HCT116 (cell line): ENCODE measurements around the gene DCAF5. TPM values are rescaled to one million over a fixed set of nuclear protein-coding genes. Genes with fewer than 3 reads are reported as not detected.

ENCODE experiments used
- ATAC-seq: fragments of 200-7000 bp; cut with Tn5 transposase; 2 replicates; pipeline ENCODE4 v1.9.1; 2020; ENCODE audit warnings: mild to moderate bottlenecking, moderate library complexity
- BruUV-seq: library from RNA; stranded (reverse); fragments of 400-500 nt; replicated peaks from 2 replicates; lab custom pipeline; 2021; lab: Mats Ljungman, UMichigan
- CTCF ChIA-PET: fragments of 300-600 bp; sonication (Branson Sonifier 250); formaldehyde crosslinking; loops from one replicate; lab custom pipeline; 2021; ENCODE audit warnings: antibody characterized with exemption; lab: Charles Lee
- POLR2A ChIA-PET: fragments of 300-600, 350-600 bp; sonication (Branson Sonifier 250); formaldehyde crosslinking; loops from one replicate; lab custom pipeline; 2021; ENCODE audit warnings: antibody characterized with exemption; lab: Charles Lee
- RAD21 ChIA-PET, 2 experiments: fragments of 300-600 bp; sonication (Branson Sonifier 250); formaldehyde crosslinking; loops; one replicate each; lab custom pipeline; 2023; ENCODE audit warnings: low total read pairs in 2 of 2; ENCODE audit not compliant: uncharacterized antibody in 2 of 2, unreplicated experiment in 2 of 2, low non-redundant PET in 1 of 2; lab: Charles Lee
- DNase-seq: peaks from one replicate; pipeline ENCODE4 v3.0.0-alpha.2; 2010; ENCODE audit warnings: low read depth, low spot score
- H2AFZ ChIP-seq: fragments of 200-600 bp; shearing (Covaris generic), sonication (generic); 2 replicates; pipeline ENCODE4 v1.6.1; 2017; ENCODE audit warnings: low read depth, mixed run types, mixed read lengths, antibody characterized with exemption, low read length; ENCODE audit not compliant: poor library complexity, severe bottlenecking
- H3K27ac ChIP-seq: 2 replicates; pipeline ENCODE4 v1.5.1; 2012; ENCODE audit warnings: low read depth, low read length
- H3K27me3 ChIP-seq: fragments of 200-600 bp; sonication (generic); 2 replicates; pipeline ENCODE4 v1.6.1; 2016; ENCODE audit warnings: mixed run types, low read length, mixed read lengths; ENCODE audit not compliant: insufficient read depth
- H3K36me3 ChIP-seq, 2 experiments: fragments of 200-500 bp in 1 of 2; fragments of 200-600 bp in 1 of 2; sonication (Bioruptor generic) in 1 of 2; sonication (generic) in 1 of 2; 2 replicates each; pipeline versions ENCODE4 v1.5.1 to v1.6.1; 2014 to 2016; ENCODE audit warnings: low read length in 2 of 2, inconsistent platforms in 1 of 2, mixed read lengths in 1 of 2, mixed run types in 1 of 2; ENCODE audit not compliant: insufficient read depth in 2 of 2, control insufficient read depth in 1 of 2
- H3K4me1 ChIP-seq, 2 experiments: fragments of 200-600 bp in 1 of 2; sonication (generic) in 1 of 2; 2 replicates each; pipeline versions ENCODE4 v1.5.1 to v1.6.1; 2012 to 2017; ENCODE audit warnings: low read length in 2 of 2, inconsistent platforms in 1 of 2, mild to moderate bottlenecking in 1 of 2, mixed read lengths in 1 of 2, mixed run types in 1 of 2, moderate library complexity in 1 of 2; ENCODE audit not compliant: insufficient read depth in 2 of 2, control insufficient read depth in 1 of 2
- H3K4me2 ChIP-seq: fragments of 200-600 bp; sonication (generic); 2 replicates; pipeline ENCODE4 v1.6.1; 2017; ENCODE audit warnings: mixed run types, low read length, mixed read lengths
- H3K4me3 ChIP-seq, 2 experiments: fragments of 200-600 bp in 1 of 2; sonication (generic) in 1 of 2; replicated peaks in 1 of 2; 2 replicates each; pipeline ENCODE4 v1.5.1; 2011 to 2016; ENCODE audit warnings: low read length in 2 of 2, control low read depth in 1 of 2, low read depth in 1 of 2, mild to moderate bottlenecking in 1 of 2, mixed read lengths in 1 of 2, mixed run types in 1 of 2
- H3K79me2 ChIP-seq: fragments of 200-600 bp; sonication (generic); 2 replicates; pipeline ENCODE4 v1.6.1; 2017; ENCODE audit warnings: mild to moderate bottlenecking, mixed run types, low read length, moderate library complexity, mixed read lengths; ENCODE audit not compliant: insufficient read depth
- H3K9ac ChIP-seq: fragments of 200-600 bp; sonication (generic); 2 replicates; pipeline ENCODE4 v1.6.1; 2016; ENCODE audit warnings: low read length, mixed read lengths
- H3K9me2 ChIP-seq: fragments of 200-600 bp; sonication (generic), shearing (Covaris generic); 2 replicates; pipeline ENCODE4 v1.6.1; 2017; ENCODE audit warnings: mixed run types, mild to moderate bottlenecking, moderate library complexity; ENCODE audit not compliant: insufficient read depth
- H3K9me3 ChIP-seq, 2 experiments: fragments of 200-500 bp in 1 of 2; fragments of 200-600 bp in 1 of 2; sonication (Bioruptor generic) in 1 of 2; sonication (generic) in 1 of 2; 2 replicates each; pipeline ENCODE4 v1.6.1; 2014 to 2017; ENCODE audit warnings: low read length in 2 of 2, mixed read lengths in 2 of 2, inconsistent platforms in 1 of 2, low read depth in 1 of 2, mild to moderate bottlenecking in 1 of 2, mixed run types in 1 of 2, moderate library complexity in 1 of 2; ENCODE audit not compliant: control insufficient read depth in 1 of 2, insufficient read depth in 1 of 2
- H4K20me1 ChIP-seq: fragments of 200-600 bp; sonication (generic), shearing (Covaris generic); 2 replicates; pipeline ENCODE4 v1.6.1; 2017; ENCODE audit warnings: mixed run types, mild to moderate bottlenecking, moderate library complexity; ENCODE audit not compliant: insufficient read depth
- CBX3 ChIP-seq: IDR thresholded peaks from 2 replicates; pipeline ENCODE4 v1.6.1; 2012; ENCODE audit warnings: low read depth
- CEBPB ChIP-seq: IDR thresholded peaks from 2 replicates; pipeline ENCODE4 v1.6.1; 2012; ENCODE audit warnings: low read depth
- EGR1 ChIP-seq: IDR thresholded peaks from 2 replicates; pipeline ENCODE4 v1.6.1; 2012; ENCODE audit warnings: low read depth
- EZH2 ChIP-seq: fragments of 200-600 bp; sonication (generic); IDR thresholded peaks from 2 replicates; pipeline ENCODE4 v1.6.1; 2017; ENCODE audit warnings: antibody characterized with exemption, mixed run types
- EZH2phosphoT487 ChIP-seq: fragments of 200-600 bp; IDR thresholded peaks from 2 replicates; pipeline ENCODE4 v1.6.1; 2018; ENCODE audit warnings: antibody characterized with exemption, borderline replicate concordance
- FOSL1 ChIP-seq: IDR thresholded peaks from 2 replicates; pipeline ENCODE4 v1.6.1; 2012; ENCODE audit warnings: low read depth
- JUND ChIP-seq: IDR thresholded peaks from 2 replicates; pipeline ENCODE4 v1.6.1; 2012
- POLR2A ChIP-seq: IDR thresholded peaks from 2 replicates; pipeline ENCODE4 v1.7.0; 2011; ENCODE audit warnings: borderline replicate concordance; ENCODE audit not compliant: insufficient read depth, insufficient read length; ENCODE audit errors: extremely low read depth
- POLR2AphosphoS5 ChIP-seq: IDR thresholded peaks from 2 replicates; pipeline ENCODE4 v1.6.1; 2011; ENCODE audit warnings: mild to moderate bottlenecking, low read depth, low read length, moderate library complexity
- RAD21 ChIP-seq: IDR thresholded peaks from 2 replicates; pipeline ENCODE4 v1.6.1; 2012; ENCODE audit warnings: low read depth, mild to moderate bottlenecking
- SRF ChIP-seq: IDR thresholded peaks from 2 replicates; pipeline ENCODE4 v1.6.1; 2012; ENCODE audit warnings: low read depth
- TCF7L2 ChIP-seq: IDR thresholded peaks from 2 replicates; pipeline ENCODE4 v1.7.0; 2011; ENCODE audit warnings: borderline replicate concordance, inconsistent platforms; ENCODE audit not compliant: insufficient read depth, insufficient read length; ENCODE audit errors: extremely low read depth
- YY1 ChIP-seq: IDR thresholded peaks from 2 replicates; pipeline ENCODE4 v1.6.1; 2011; ENCODE audit warnings: low read length, low read depth, moderate library complexity, mild to moderate bottlenecking; ENCODE audit not compliant: insufficient replicate concordance; ENCODE audit errors: extremely low read depth
- ZFX ChIP-seq: fragments of 450-650 bp; IDR thresholded peaks from 2 replicates; pipeline ENCODE4 v1.6.1; 2017
- intact Hi-C: fragments of 100-400 bp; cut with micrococcal nuclease; formaldehyde crosslinking; loops from 2 replicates; pipeline ENCODE4 v1.10.0; 2022
- total RNA-seq: library from RNA; stranded (reverse); gene quantifications from one replicate; pipeline ENCODE4 v1.2.1, GENCODE V29; 2021; ENCODE audit not compliant: unreplicated experiment
- TF ChIP-seq, protein P1 (sequence below): IDR thresholded peaks from 2 replicates; pipeline ENCODE4 v1.6.1; 2012; ENCODE audit warnings: low read depth
- TF ChIP-seq, protein P2 (sequence below): IDR thresholded peaks from 2 replicates; pipeline ENCODE4 v1.6.1; 2011; ENCODE audit warnings: mild to moderate bottlenecking, low read length, moderate library complexity; ENCODE audit not compliant: insufficient replicate concordance; ENCODE audit errors: extremely low read depth
- TF ChIP-seq, protein P3 (sequence below): IDR thresholded peaks from 2 replicates; pipeline ENCODE4 v1.6.1; 2012
- TF ChIP-seq, protein P4 (sequence below): IDR thresholded peaks from 2 replicates; pipeline ENCODE4 v1.6.1; 2012

DCAF5 gene
- total RNA-seq, 1 experiment from 2014 or later: 27.1 TPM

DNA sequence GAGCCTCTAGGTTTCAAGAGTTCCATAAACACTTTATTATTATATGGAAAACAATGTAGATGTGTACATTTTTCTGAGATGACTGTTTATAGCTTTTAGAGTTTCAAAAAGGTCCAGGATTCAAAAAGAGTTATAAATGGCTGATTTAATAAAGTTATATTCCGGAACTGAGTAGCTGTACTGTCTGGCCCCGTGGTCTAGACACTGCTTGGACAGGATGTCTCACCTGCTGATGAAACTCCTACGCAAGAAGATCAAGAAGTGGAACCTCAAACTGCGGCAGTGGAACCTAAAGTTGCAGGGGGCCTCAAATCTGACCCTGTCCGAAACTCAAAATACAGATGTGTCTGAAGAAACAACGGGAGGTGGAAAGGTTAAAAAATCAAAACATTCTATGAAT lies 69.7 kb downstream of the DCAF5 start:
- no peaks in the 10 kb centered on the region for H3K9me2 ChIP-seq
- no peak overlapping the region for H2AFZ ChIP-seq
- ATAC-seq: no peak
- ChIA-PET CTCF (no interaction called here), RAD21 (no interaction called here), POLR2A (no interaction called here)
- intact Hi-C loops: no loop called here
- H4K20me1 ChIP-seq: no peaks in the 10 kb centered on the region
- H3K4me3 ChIP-seq: no peak overlapping the region
- no TSS peak for BruUV-seq
- no peak for DNase-seq
- no peak overlapping the region for H3K27ac ChIP-seq
- no peak overlapping the region for H3K9ac ChIP-seq
- no peaks in the 10 kb centered on the region for H3K36me3 ChIP-seq
- H3K27me3 ChIP-seq: no peaks in the 10 kb centered on the region
- TF ChIP-seq, protein P1, sequence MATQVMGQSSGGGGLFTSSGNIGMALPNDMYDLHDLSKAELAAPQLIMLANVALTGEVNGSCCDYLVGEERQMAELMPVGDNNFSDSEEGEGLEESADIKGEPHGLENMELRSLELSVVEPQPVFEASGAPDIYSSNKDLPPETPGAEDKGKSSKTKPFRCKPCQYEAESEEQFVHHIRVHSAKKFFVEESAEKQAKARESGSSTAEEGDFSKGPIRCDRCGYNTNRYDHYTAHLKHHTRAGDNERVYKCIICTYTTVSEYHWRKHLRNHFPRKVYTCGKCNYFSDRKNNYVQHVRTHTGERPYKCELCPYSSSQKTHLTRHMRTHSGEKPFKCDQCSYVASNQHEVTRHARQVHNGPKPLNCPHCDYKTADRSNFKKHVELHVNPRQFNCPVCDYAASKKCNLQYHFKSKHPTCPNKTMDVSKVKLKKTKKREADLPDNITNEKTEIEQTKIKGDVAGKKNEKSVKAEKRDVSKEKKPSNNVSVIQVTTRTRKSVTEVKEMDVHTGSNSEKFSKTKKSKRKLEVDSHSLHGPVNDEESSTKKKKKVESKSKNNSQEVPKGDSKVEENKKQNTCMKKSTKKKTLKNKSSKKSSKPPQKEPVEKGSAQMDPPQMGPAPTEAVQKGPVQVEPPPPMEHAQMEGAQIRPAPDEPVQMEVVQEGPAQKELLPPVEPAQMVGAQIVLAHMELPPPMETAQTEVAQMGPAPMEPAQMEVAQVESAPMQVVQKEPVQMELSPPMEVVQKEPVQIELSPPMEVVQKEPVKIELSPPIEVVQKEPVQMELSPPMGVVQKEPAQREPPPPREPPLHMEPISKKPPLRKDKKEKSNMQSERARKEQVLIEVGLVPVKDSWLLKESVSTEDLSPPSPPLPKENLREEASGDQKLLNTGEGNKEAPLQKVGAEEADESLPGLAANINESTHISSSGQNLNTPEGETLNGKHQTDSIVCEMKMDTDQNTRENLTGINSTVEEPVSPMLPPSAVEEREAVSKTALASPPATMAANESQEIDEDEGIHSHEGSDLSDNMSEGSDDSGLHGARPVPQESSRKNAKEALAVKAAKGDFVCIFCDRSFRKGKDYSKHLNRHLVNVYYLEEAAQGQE: no peak
- TF ChIP-seq, protein P2, sequence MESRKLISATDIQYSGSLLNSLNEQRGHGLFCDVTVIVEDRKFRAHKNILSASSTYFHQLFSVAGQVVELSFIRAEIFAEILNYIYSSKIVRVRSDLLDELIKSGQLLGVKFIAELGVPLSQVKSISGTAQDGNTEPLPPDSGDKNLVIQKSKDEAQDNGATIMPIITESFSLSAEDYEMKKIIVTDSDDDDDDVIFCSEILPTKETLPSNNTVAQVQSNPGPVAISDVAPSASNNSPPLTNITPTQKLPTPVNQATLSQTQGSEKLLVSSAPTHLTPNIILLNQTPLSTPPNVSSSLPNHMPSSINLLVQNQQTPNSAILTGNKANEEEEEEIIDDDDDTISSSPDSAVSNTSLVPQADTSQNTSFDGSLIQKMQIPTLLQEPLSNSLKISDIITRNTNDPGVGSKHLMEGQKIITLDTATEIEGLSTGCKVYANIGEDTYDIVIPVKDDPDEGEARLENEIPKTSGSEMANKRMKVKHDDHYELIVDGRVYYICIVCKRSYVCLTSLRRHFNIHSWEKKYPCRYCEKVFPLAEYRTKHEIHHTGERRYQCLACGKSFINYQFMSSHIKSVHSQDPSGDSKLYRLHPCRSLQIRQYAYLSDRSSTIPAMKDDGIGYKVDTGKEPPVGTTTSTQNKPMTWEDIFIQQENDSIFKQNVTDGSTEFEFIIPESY: no peak
- TF ChIP-seq JUND (no peak), EGR1 (no peak), POLR2AphosphoS5 (no peak), EZH2phosphoT487 (no peak), FOSL1 (no peak), ZFX (no peak), EZH2 (no peak), SRF (no peak), TCF7L2 (no peak), RAD21 (no peak), YY1 (no peak), POLR2A (no peak), CBX3 (no peak), CEBPB (no peak)
- TF ChIP-seq, protein P3, sequence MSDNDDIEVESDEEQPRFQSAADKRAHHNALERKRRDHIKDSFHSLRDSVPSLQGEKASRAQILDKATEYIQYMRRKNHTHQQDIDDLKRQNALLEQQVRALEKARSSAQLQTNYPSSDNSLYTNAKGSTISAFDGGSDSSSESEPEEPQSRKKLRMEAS: no peak
- TF ChIP-seq, protein P4, sequence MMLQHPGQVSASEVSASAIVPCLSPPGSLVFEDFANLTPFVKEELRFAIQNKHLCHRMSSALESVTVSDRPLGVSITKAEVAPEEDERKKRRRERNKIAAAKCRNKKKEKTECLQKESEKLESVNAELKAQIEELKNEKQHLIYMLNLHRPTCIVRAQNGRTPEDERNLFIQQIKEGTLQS: no peak
- H3K9me3 ChIP-seq: no peaks in the 10 kb centered on the region
- peaks cover 6 to 21% of the 10 kb centered on the region in 2 experiments; a peak in 3 of 4 replicates for H3K4me1 ChIP-seq
- no peak overlapping the region for H3K4me2 ChIP-seq
- H3K79me2 ChIP-seq: no peaks in the 10 kb centered on the region
